GM20431 (cell line): ENCODE results near the gene ACAP1.

Experiments used
- in situ Hi-C: fragments of 300-500 bp; cut with MseI, MboI; formaldehyde crosslinking; loops from one replicate; pipeline ENCODE4 v1.15.0; 2020; ENCODE audit warnings: low sequenced_read_pairs; ENCODE audit not compliant: unreplicated experiment

The ACAP1 gene

GRCh38 chr17:7308625-7309433 lies 27.5 kb upstream of the ACAP1 start:
- in situ Hi-C loops, result no loop called here

GRCh38 chr17:7309628-7310027 lies 26.7 kb upstream of the ACAP1 start:
- in situ Hi-C loops, result no loop called here

GRCh38 chr17:7311110-7311705 lies 25.1 kb upstream of the ACAP1 start:
- in situ Hi-C loops, result no loop called here

- in situ Hi-C loops, result no loop called here
Measured at GRCh38 chr17:7312432-7313087, 23.8 kb upstream of the ACAP1 start.

GRCh38 chr17:7313088-7313889 lies 23.0 kb upstream of the ACAP1 start:
- in situ Hi-C loops, result no loop called here

GRCh38 chr17:7313890-7314718 lies 22.2 kb upstream of the ACAP1 start:
- in situ Hi-C loops, result no loop called here

- in situ Hi-C loops, result no loop called here
Measured at GRCh38 chr17:7314719-7315569, 21.4 kb upstream of the ACAP1 start, which contains the start of gene GPS2. GPS2 (minus strand) TSS chr17:7315360; CDS start chr17:7315052, 308 bp downstream.

GRCh38 chr17:7315570-7316235 lies 20.6 kb upstream of the ACAP1 start:
- in situ Hi-C loops, result no loop called here

GRCh38 chr17:7317161-7317803 lies 19.0 kb upstream of the ACAP1 start:
- in situ Hi-C loops, result no loop called here

- in situ Hi-C loops, result no loop called here
Measured at GRCh38 chr17:7318121-7318860, 18.0 kb upstream of the ACAP1 start.

GRCh38 chr17:7321466-7321865 lies 14.9 kb upstream of the ACAP1 start:
- in situ Hi-C loops, result no loop called here

GRCh38 chr17:7322520-7323194 lies 13.7 kb upstream of the ACAP1 start:
- in situ Hi-C loops, result no loop called here

GRCh38 chr17:7323731-7324437 lies 12.4 kb upstream of the ACAP1 start:
- in situ Hi-C loops, result no loop called here

- in situ Hi-C loops, result no loop called here
Measured at GRCh38 chr17:7324438-7324779, 11.9 kb upstream of the ACAP1 start.

- in situ Hi-C loops, result no loop called here
Measured at GRCh38 chr17:7325031-7325528, 11.2 kb upstream of the ACAP1 start.

- in situ Hi-C loops, result no loop called here
Measured at GRCh38 chr17:7326186-7326585, 10.1 kb upstream of the ACAP1 start.
